NCI-H524 (cell line): ENCODE results near the gene WSCD1.

Experiments used
- DNase-seq, 2 experiments: peaks; one replicate each; lab custom pipeline; 2025; lab: John Stamatoyannopoulos, UW

Gene WSCD1

DNA sequence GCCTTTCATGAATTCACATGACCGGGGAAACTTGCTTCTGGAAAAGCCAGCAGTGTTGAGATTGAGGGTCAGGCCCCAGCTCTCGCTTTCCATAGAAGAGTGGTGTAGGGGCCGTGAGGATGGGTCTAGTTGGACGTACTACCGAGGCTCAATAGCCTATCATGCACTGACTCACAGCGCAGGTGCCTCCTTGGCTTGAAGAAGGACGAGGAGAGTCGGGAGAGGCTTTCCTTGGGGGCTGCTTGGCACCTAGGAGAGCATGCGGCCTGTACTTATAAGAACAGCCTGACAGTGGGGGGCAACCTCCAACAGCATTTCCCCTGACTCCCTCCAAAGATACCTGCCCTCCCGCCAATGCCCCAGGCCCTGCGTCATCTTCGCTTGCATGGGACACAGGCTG is 37.6 kb downstream of the WSCD1 start:
- DNase-seq, result no peak

- DNase-seq, result no peak
These were observed 38.2 kb downstream of the WSCD1 start for GRCh38 chr17:6108382-6108781.

- no peak for DNase-seq
These were observed 38.8 kb downstream of the WSCD1 start for GRCh38 chr17:6108987-6109386.

GRCh38 chr17:6109536-6109935 is 39.4 kb downstream of the WSCD1 start:
- DNase-seq, result no peak

GRCh38 chr17:6110088-6110487 is 39.9 kb downstream of the WSCD1 start:
- no peak for DNase-seq

- DNase-seq, result no peak
These were observed 40.4 kb downstream of the WSCD1 start for GRCh38 chr17:6110592-6110991.

GRCh38 chr17:6120351-6120750 is 50.2 kb downstream of the WSCD1 start:
- DNase-seq, result no peak

- DNase-seq, result no peak
These were observed 54.7 kb downstream of the WSCD1 start for GRCh38 chr17:6124856-6125255.

DNA sequence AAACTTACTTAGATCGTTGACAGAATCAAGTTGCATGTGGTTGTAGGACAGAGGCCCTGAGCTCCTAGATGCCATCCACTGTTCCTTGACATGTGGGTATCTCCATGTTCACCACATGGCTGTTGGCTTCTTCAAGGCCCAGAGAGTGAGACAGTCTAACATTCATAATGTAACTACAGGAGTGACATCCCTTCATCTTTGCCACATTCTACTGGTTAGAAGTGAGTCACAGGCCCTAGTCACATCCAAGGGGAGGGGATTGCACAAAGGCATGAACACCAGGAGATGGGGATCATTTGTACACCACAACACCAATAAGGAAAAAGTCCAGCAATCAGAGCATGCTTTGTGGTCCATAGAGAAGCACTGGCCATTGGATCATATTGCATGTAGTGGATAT is 56.6 kb downstream of the WSCD1 start:
- DNase-seq, result no peak

GRCh38 chr17:6134721-6135120 is 64.5 kb downstream of the WSCD1 start:
- no peak for DNase-seq

- peak in 1 of 2 experiments; percentile 38 for DNase-seq
These were observed 65.1 kb downstream of the WSCD1 start for GRCh38 chr17:6135236-6135635.

- no peak for DNase-seq
These were observed 65.8 kb downstream of the WSCD1 start for GRCh38 chr17:6135996-6136395.

DNA sequence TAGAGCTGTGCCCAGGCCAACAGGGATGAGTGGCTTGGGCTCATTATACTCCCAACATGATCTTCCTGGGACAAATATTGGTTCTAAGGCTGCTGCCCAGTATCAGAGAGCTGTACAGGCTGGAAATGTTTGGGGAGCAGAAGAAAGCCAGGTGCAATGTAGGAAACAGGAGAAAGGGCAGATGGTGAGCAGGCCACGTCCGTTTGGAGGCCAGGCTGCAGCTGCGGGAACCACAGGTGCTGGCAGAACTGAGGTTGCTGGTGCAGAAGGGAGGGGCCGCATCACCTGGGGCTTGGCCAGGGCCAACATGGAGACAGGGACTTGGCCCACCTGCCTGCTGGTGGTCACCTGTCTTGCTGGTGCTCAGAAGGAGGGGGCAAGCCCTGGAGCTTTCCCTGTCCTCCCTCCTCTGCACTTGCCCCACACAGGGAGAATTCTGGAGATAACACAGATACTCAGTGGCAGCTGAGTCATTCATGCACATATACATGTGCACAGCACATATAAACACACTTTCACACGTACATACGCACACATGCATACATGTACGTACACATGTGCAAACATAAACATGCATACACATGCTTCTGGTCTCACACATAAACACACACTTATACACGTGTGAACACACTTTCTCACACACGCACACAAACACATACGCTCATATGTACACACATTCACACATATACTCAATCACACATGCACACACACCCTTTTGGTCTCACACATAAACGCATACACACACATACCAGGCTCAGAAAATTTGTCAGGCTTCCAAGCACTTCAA is 67.7 kb downstream of the WSCD1 start:
- no peak for DNase-seq

DNA sequence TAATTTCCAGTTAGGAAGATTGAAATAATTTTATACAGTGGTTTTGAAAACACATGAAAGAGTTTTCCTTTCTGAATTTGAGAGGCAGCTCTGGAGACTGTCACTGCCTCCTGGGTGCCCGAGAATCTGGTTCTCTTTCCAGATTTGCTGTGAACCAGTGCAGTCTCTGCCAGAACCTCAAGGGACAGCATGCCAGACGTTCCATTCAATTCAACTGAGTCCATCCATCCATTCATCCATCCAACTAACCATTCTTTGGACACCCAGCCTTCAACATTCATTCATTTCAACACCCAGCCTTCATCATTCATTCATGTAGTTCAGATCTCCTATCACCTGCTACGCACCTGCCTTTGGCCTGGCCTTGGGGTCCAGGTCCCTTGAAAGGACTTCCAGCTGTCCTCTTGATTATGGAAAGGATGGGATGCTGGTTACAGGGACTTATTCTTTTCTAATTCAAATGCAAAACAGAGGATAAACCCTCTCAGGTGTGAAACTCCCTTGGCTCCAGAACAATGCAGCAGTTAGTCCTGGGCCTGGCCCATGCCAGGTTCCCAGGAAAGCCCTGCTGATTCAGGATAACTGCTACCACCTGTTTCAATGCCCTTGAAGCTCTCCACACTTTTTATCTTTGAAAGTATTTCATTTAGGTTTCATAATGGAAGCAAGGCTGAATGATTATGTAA is 68.7 kb downstream of the WSCD1 start:
- DNase-seq, result no peak

DNA sequence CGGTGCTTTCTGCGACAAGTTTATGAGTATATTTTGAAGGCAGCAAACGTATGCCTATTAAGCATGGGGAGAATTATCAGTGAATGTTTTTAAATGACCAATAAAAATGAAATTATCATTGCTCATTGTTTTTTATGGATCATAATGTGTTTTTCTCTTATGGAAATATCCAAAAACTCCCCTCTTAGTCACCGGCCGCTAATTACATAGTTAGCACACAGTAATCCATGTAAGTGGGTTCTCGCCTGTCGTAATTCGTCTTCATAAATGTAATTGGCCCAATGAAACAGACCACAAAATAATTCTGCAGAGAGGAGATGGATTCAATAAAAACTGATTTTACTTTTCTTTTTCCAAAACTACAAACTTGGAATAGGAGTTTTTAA is 69.3 kb downstream of the WSCD1 start:
- DNase-seq, result no peak

DNA sequence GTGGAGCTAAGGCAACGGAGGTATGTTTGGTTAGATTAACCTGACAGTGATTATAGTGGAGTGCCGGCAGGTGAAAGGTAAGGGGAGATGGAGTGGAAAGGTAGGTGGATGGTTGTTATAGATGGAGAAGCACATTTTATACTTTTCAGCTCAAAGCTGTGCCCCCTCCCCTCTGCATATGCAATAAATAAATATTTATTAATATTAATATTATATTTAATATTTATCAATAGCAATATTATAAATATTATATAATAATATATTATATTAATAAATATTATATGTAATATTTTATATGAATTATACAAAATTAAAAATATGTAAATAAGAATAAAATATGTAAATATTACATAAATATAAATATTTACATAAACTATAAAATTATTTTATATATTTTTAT is 70.0 kb downstream of the WSCD1 start:
- no peak for DNase-seq

DNA sequence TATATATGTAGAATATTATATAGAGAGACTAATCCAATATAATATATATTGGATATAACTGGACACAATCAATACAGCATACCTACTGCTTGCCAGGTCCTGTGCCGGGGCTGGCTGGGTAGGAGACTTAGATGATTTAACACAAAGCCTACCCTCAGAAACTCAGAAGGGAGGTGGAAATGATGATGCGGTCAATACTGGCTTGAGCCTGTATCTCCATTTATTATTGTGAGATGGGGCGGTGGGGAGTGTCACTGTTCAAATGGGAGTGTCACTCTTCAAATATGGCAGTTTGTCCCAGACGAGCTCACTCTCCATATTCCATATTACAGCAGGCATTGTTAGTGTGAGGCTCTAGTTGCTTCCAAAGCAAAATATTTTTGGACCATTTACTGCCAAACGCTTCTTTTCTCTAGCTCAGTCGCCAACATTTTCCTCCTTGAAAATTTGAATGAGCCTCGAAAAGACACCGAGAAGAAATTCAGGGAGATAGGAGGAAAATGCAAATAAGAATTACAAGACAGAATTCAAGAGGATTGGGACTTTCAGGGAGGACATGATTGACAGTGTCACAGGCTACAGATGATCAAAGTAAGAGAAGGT is 70.7 kb downstream of the WSCD1 start:
- DNase-seq, result no peak

GRCh38 chr17:6142701-6143100 is 72.5 kb downstream of the WSCD1 start:
- DNase-seq, result no peak

- no peak for DNase-seq
These were observed 75.8 kb downstream of the WSCD1 start for GRCh38 chr17:6145946-6146345.

DNA sequence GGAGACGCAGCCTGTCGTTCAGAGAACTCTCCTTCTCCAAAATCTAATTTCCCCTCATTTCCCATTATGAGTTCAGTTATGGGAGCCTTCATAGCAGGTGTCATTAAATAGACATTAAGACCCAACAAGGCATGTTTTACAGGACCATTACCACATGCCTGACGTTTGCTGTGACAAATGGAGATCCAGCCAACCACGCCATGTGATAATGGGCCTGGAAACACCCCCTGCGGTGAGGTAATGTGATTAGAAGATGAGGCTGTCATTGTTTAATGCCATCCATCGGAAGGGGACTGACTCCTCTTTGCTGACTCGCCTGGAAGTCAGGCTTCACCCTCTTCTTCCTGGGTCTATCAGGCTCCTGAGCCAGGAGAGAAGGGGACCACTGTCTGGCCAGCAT is 76.9 kb downstream of the WSCD1 start:
- DNase-seq, result no peak

GRCh38 chr17:6153375-6153774 is 83.2 kb downstream of the WSCD1 start:
- DNase-seq, result no peak

DNA sequence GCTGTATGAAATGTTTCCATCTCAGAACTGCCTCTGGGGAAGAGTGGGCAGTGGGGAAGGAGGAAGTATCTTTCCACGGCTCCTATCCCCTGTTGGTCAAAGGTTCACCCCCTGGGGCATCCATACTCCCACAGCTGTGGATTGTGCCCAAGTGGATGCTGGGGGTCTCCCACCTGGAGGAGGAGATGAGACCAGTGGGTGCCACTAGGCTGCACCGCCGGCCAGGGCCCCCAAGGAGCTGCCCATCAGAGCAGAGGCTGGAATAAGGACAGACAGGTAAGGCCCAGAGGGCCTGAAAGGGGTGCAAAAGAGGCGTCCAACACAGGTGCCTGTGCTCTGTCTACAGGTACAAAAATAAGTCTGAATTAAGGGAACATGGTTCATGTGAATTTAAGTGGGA is 87.5 kb downstream of the WSCD1 start:
- DNase-seq, result no peak

GRCh38 chr17:6159541-6160231 is 89.5 kb downstream of the WSCD1 start:
- no peak for DNase-seq
